Upper lobe of left lung (tissue), 4 donors: ENCODE measurements around the gene MED22.

Experiments
- POLR2A ChIP-seq, 4 donors: fragments of 450-650 bp; IDR thresholded peaks; one replicate each; pipeline ENCODE4 v1.5.1; 2016 to 2017; ENCODE audit warnings: antibody characterized with exemption in 4 of 4, mild to moderate bottlenecking in 2 of 4
- POLR2AphosphoS5 ChIP-seq, 2 donors: sonication (generic); formaldehyde crosslinking; IDR thresholded peaks; one replicate each; pipeline ENCODE4 v1.5.1; 2017; ENCODE audit warnings: antibody characterized with exemption in 2 of 2

DNA sequence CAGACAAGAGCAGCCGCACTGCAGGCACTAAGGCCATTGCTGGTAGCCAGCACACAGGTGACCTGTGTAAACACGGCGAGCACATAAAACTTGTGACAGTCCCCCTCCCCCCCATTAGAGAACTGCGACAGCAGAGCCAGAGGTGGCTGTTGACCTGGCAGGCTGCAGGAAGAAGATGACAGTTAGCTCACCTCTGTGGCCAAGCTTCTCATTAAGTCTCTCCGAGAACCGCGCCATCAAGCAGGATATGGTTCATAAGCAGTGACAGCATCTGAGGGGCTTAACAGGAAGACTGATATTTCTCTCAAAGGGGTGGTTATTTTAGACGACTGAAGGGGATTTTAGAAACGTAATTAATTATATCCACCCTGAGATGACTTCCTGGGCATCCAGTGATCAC, 22.8 kb upstream of the MED22 start:
- TF ChIP-seq POLR2AphosphoS5 (IDR thresholded peaks at IDR 0.05) (no peak), POLR2A (IDR thresholded peaks at IDR 0.05) (peak in 1 of 4 donors; percentile 6)
